ENCODE results near the gene SLC25A13.

DNA sequence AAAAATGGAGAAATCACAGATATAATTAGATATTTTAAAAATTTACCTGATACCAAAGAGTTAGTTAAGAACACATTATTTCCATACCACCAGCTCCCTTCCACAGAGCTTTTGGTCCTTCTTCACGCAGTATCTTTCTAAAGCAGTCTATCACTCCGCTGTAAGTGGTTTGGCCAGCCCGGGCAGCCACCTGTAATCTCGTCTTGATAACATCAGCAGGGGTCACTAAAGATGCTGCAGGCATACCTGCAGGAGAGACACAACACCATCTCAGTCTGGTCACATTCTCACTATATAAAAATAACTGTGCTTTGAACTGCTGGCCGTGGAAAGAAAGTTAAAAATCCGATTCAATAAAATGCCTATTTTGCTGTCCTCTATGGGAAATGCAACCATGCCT lies 200.1 kb downstream of the SLC25A13 start:
- TF ChIP-seq ZBTB33 (IDR thresholded peaks at IDR 0.05; ENCODE audit: borderline replicate concordance, low read depth) (no peak), POLR2AphosphoS5 (IDR thresholded peaks at IDR 0.05; ENCODE audit: low read depth, low read length) (no peak), PBX3 (IDR thresholded peaks at IDR 0.05) (no peak), GABPA (IDR thresholded peaks at IDR 0.05; ENCODE audit: low read depth) (no peak), RCOR1 (IDR thresholded peaks at IDR 0.05; ENCODE audit: low read length) (no peak), EZH2phosphoT487 (IDR thresholded peaks at IDR 0.05; ENCODE audit: borderline replicate concordance, low read depth) (no peak), TAF1 (IDR thresholded peaks at IDR 0.05; ENCODE audit: borderline replicate concordance, low read depth, low read length) (no peak), NFIC (IDR thresholded peaks at IDR 0.05; ENCODE audit: borderline replicate concordance) (no peak), JUND (IDR thresholded peaks at IDR 0.05) (no peak), CTCF (IDR thresholded peaks at IDR 0.05) (no peak), ELF1 (IDR thresholded peaks at IDR 0.05) (no peak)
